GM21381 (cell line): ENCODE results near the gene MAP4K4.

Source experiments
- ATAC-seq: cut with Tn5 transposase; IDR thresholded peaks from one replicate; pipeline ENCODE4 v1.9.1; 2021; ENCODE audit warnings: mild to moderate bottlenecking, moderate library complexity; ENCODE audit not compliant: unreplicated experiment

The MAP4K4 gene

GRCh38 chr2:101720732-101721131, 23.2 kb downstream of the MAP4K4 start:
- no peak for ATAC-seq

- no peak for ATAC-seq
These were observed 25.4 kb downstream of the MAP4K4 start for GRCh38 chr2:101722864-101723263.

- ATAC-seq: no peak
These were observed 26.0 kb downstream of the MAP4K4 start for GRCh38 chr2:101723371-101724124.

GRCh38 chr2:101724125-101724474, 26.6 kb downstream of the MAP4K4 start:
- no peak for ATAC-seq

- no peak for ATAC-seq
These were observed 27.5 kb downstream of the MAP4K4 start for GRCh38 chr2:101725038-101725437.

- ATAC-seq: no peak
These were observed 28.1 kb downstream of the MAP4K4 start for GRCh38 chr2:101725515-101726192.

- no peak for ATAC-seq
These were observed 31.4 kb downstream of the MAP4K4 start for GRCh38 chr2:101728865-101729264.

GRCh38 chr2:101729521-101730190, 32.1 kb downstream of the MAP4K4 start:
- ATAC-seq: no peak

- no peak for ATAC-seq
These were observed 33.9 kb downstream of the MAP4K4 start for GRCh38 chr2:101731221-101732054.

GRCh38 chr2:101732199-101732598, 34.7 kb downstream of the MAP4K4 start:
- no peak for ATAC-seq

- ATAC-seq: no peak
These were observed 35.3 kb downstream of the MAP4K4 start for GRCh38 chr2:101732773-101733256.

- no peak for ATAC-seq
These were observed 35.9 kb downstream of the MAP4K4 start for GRCh38 chr2:101733257-101733993.

- ATAC-seq: no peak
These were observed 37.1 kb downstream of the MAP4K4 start for GRCh38 chr2:101734505-101735165.

- ATAC-seq: no peak
These were observed 37.6 kb downstream of the MAP4K4 start for GRCh38 chr2:101735166-101735533.

- no peak for ATAC-seq
These were observed 38.7 kb downstream of the MAP4K4 start for GRCh38 chr2:101736233-101736632.

- no peak for ATAC-seq
These were observed 39.4 kb downstream of the MAP4K4 start for GRCh38 chr2:101736861-101737291.

- ATAC-seq: no peak
These were observed 40.2 kb downstream of the MAP4K4 start for GRCh38 chr2:101737478-101738255.

- no peak for ATAC-seq
These were observed 41.1 kb downstream of the MAP4K4 start for GRCh38 chr2:101738649-101739048.

- ATAC-seq: no peak
These were observed 43.1 kb downstream of the MAP4K4 start for GRCh38 chr2:101740555-101740964.
